Measurements from ENCODE around the gene CRIP2. TPM values are rescaled to one million over a fixed set of nuclear protein-coding genes. Genes with fewer than 3 reads are reported as not detected.

CRIP2 gene
- total RNA-seq, 2 donors from 2014 or later, result 65.9 to 96.6 TPM

DNA sequence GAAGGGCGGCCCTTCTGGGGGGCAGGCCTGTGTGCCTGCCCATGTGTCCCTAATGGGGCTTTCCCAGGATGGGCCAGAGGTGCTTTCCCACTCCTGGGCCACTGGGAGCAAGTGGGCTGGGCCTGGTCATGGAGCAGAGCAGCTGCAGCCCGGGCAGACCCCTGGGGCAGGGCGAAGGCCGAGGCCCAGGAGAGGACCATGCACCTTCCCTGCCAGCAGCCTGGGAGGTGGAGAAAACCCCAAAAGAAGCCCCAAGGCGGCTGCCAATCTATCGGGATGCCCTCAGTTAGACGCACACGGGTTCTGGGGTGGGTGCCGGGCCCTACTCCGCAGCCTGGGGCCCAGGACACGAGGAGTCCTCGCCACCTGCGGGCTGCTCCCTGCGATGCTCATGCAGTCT lies 16.1 kb upstream of the CRIP2 start:
- peaks cover 0 to 11% of the 10 kb centered on the region in 2 donors for H3K36me3 ChIP-seq (replicated peaks in 1 of 2; ENCODE audit: insufficient read depth in 1 of 2, low read depth in 2 of 2)
- no peaks in the 10 kb centered on the region for H3K4me1 ChIP-seq
- TF ChIP-seq POLR2A (IDR thresholded peaks at IDR 0.05), result no peak
- TF ChIP-seq, protein P1, sequence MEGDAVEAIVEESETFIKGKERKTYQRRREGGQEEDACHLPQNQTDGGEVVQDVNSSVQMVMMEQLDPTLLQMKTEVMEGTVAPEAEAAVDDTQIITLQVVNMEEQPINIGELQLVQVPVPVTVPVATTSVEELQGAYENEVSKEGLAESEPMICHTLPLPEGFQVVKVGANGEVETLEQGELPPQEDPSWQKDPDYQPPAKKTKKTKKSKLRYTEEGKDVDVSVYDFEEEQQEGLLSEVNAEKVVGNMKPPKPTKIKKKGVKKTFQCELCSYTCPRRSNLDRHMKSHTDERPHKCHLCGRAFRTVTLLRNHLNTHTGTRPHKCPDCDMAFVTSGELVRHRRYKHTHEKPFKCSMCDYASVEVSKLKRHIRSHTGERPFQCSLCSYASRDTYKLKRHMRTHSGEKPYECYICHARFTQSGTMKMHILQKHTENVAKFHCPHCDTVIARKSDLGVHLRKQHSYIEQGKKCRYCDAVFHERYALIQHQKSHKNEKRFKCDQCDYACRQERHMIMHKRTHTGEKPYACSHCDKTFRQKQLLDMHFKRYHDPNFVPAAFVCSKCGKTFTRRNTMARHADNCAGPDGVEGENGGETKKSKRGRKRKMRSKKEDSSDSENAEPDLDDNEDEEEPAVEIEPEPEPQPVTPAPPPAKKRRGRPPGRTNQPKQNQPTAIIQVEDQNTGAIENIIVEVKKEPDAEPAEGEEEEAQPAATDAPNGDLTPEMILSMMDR (IDR thresholded peaks at IDR 0.05), result no peak
- H3K4me3 ChIP-seq, result no peak overlapping the region
- no peaks in the 10 kb centered on the region for H3K9me3 ChIP-seq
- no peak for DNase-seq
- WGBS, 2 donors, result 89 to 100% methylated on average over 2 to 5 of the region's 14 CpGs
- no peaks in the 10 kb centered on the region for H3K27me3 ChIP-seq
- no peak for ATAC-seq
- intact Hi-C loops (cut with DNase I), result no loop called here
- no peak overlapping the region for H3K27ac ChIP-seq

DNA sequence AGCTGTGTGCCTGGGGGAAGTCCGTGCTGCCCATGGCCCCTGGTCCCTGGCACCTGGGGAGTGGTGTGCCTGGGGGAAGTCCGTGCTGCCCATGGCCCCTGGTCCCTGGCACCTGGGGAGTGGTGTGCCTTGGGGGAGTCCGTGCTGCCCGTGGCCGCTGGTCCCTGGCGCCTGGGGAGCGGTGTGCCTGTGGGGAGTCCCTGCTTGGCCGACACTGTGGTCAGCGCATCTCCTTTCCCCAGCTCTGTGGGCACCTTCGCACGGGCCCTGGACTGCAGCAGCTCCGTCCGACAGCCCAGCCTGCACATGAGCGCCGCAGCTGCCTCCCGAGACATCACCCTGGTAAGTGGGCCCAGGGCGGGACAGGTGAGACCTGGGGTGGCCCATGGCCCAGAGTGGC lies 14.5 kb upstream of the CRIP2 start:
- TF ChIP-seq POLR2A (IDR thresholded peaks at IDR 0.05), result no peak
- TF ChIP-seq, protein P1 (IDR thresholded peaks at IDR 0.05), result no peak
- H3K4me3 ChIP-seq, result no peak overlapping the region
- H3K36me3 ChIP-seq (replicated peaks in 1 of 2; ENCODE audit: insufficient read depth in 1 of 2, low read depth in 2 of 2), result peaks cover 0 to 16% of the 10 kb centered on the region in 2 donors
- H3K4me1 ChIP-seq, result no peaks in the 10 kb centered on the region
- ATAC-seq, result no peak
- H3K27ac ChIP-seq, result no peak overlapping the region
- intact Hi-C loops (cut with DNase I), result no loop called here
- no peaks in the 10 kb centered on the region for H3K27me3 ChIP-seq
- no peaks in the 10 kb centered on the region for H3K9me3 ChIP-seq
- 95% methylated on average over 16 of the region's 17 CpGs; no CpG with 5 or more reads in 1 of the 2 donors for WGBS, 2 donors
- DNase-seq, result no peak

DNA sequence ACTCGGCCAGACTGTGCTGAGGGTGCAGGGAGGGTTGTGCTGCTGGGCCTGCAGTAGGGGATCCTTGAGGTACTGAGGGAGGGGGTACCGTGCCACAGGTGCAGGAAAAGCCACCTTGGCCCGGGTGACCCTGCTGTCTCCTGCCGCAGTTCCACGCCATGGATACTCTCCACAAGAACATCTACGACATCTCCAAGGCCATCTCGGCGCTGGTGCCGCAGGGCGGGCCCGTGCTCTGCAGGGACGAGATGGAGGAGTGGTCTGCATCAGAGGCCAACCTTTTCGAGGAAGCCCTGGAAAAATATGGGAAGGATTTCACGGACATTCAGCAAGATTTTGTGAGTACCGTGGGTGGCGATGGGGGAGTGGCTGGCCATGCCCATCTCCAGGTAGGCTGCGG lies 14.0 kb upstream of the CRIP2 start:
- 92 to 94% methylated on average over 16 to 17 of the region's 17 CpGs for WGBS, 2 donors
- Histone ChIP-seq H3K4me1 (no peaks in the 10 kb centered on the region), H3K27ac (no peak overlapping the region), H3K4me3 (no peak overlapping the region), H3K36me3 (replicated peaks in 1 of 2; ENCODE audit: insufficient read depth in 1 of 2, low read depth in 2 of 2) (peaks cover 0 to 16% of the 10 kb centered on the region in 2 donors), H3K27me3 (no peaks in the 10 kb centered on the region), H3K9me3 (no peaks in the 10 kb centered on the region)
- intact Hi-C loops (cut with DNase I), result no loop called here
- TF ChIP-seq, protein P1 (IDR thresholded peaks at IDR 0.05), result no peak
- DNase-seq (no peak), ATAC-seq (no peak)

DNA sequence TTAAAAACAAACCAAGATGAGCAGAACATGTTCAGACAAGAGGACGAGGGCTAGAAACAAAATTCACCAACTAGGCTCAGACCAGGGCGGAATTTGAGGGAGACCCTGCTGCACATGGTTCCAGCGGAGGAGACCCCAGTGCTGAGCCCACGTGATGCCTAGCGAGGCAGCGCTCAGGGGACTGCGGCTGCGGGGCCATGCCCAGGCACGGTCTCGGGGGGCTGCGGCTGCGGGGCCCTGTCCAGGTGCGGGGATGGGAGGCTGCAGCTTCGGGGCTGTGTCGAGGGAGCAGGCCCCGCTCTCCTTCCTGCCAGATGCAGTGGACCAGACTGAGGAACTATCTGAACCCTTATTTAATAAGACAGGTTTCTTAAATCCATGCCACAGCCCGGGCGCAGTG lies 12.7 kb upstream of the CRIP2 start:
- ATAC-seq (no peak), DNase-seq (no peak)
- Histone ChIP-seq H3K36me3 (replicated peaks in 1 of 2; ENCODE audit: insufficient read depth in 1 of 2, low read depth in 2 of 2) (peaks cover 0 to 16% of the 10 kb centered on the region in 2 donors), H3K9me3 (no peaks in the 10 kb centered on the region), H3K4me3 (no peak overlapping the region), H3K27me3 (no peaks in the 10 kb centered on the region), H3K4me1 (no peaks in the 10 kb centered on the region), H3K27ac (no peak overlapping the region)
- WGBS, 2 donors, result 95 to 98% methylated on average over 9 to 18 of the region's 18 CpGs
- intact Hi-C loops (cut with DNase I), result no loop called here
- no peak for TF ChIP-seq POLR2A (IDR thresholded peaks at IDR 0.05)
- TF ChIP-seq, protein P1 (IDR thresholded peaks at IDR 0.05), result no peak

DNA sequence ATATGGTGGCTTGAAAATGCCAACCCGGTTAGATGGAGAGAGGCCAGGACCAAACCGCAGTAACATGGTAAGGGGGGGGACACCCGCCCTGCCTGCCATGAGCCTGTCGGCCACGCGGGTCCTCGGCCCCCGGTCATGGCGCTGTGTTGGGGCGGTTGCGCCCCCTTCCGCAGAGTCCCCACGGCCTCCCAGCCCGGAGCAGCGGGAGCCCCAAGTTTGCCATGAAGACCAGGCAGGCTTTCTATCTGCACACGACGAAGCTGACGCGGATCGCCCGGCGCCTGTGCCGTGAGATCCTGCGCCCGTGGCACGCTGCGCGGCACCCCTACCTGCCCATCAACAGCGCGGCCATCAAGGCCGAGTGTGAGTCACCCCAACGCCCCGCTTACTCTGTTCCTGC lies 10.1 kb upstream of the CRIP2 start:
- no peak for DNase-seq
- H3K4me1 ChIP-seq, result peaks cover 10% of the 10 kb centered on the region
- H3K27ac ChIP-seq, result no peak overlapping the region
- H3K36me3 ChIP-seq (replicated peaks in 1 of 2; ENCODE audit: insufficient read depth in 1 of 2, low read depth in 2 of 2), result peaks cover 0 to 16% of the 10 kb centered on the region in 2 donors
- no peaks in the 10 kb centered on the region for H3K9me3 ChIP-seq
- intact Hi-C loops (cut with DNase I), result no loop called here
- ATAC-seq, result no peak
- 91 to 100% methylated on average over 7 to 30 of the region's 33 CpGs for WGBS, 2 donors
- TF ChIP-seq, protein P1 (IDR thresholded peaks at IDR 0.05), result no peak
- TF ChIP-seq POLR2A (IDR thresholded peaks at IDR 0.05), result no peak
- no peak overlapping the region for H3K4me3 ChIP-seq
- H3K27me3 ChIP-seq, result no peaks in the 10 kb centered on the region

All from body of pancreas (tissue), 4 donors.